Ovary (tissue), 9 donors: ENCODE data around the gene ARMH3. TPM values are rescaled to one million over a fixed set of nuclear protein-coding genes. Genes with fewer than 3 reads are reported as not detected.

Experiments used
- DNase-seq, 5 donors: peaks; one replicate each; pipeline ENCODE4 v3.0.0-alpha.2; 2019 to 2020
- H3K27ac ChIP-seq, 2 donors: fragments of 200-600 bp; one replicate each; pipeline versions ENCODE4 v1.5.1 to v1.8.0; 2019 to 2022
- H3K27me3 ChIP-seq: fragments of 200-600 bp; one replicate; pipeline ENCODE4 v1.8.0; 2022
- H3K36me3 ChIP-seq: fragments of 200-600 bp; sonication (generic); one replicate; pipeline ENCODE4 v1.5.1; 2019
- H3K4me1 ChIP-seq: one replicate; pipeline ENCODE4 v1.8.1; 2013; ENCODE audit warnings: mild to moderate bottlenecking, moderate library complexity; ENCODE audit not compliant: insufficient read depth
- H3K4me3 ChIP-seq: fragments of 200-600 bp; sonication (generic); one replicate; pipeline ENCODE4 v1.5.1; 2017
- H3K9me3 ChIP-seq, 2 donors: fragments of 200-600 bp in 1 of 2; sonication (generic) in 1 of 2; one replicate each; pipeline versions ENCODE4 v1.5.1 to v1.8.1; 2013 to 2019; ENCODE audit warnings: mild to moderate bottlenecking in 1 of 2, moderate library complexity in 1 of 2
- CTCF ChIP-seq, 3 donors: fragments of 450-650 bp in 2 of 3; fragments of 200-600 bp in 1 of 3; IDR thresholded peaks; one replicate each; pipeline versions ENCODE4 v1.5.1 to v1.8.0; 2016 to 2022; ENCODE audit warnings: antibody characterized with exemption in 3 of 3, mild to moderate bottlenecking in 1 of 3
- EP300 ChIP-seq: sonication (generic); formaldehyde crosslinking; IDR thresholded peaks from one replicate; pipeline ENCODE4 v1.6.1; 2017; ENCODE audit warnings: antibody characterized with exemption
- POLR2A ChIP-seq: fragments of 450-650 bp; IDR thresholded peaks from one replicate; pipeline ENCODE4 v1.6.1; 2017; ENCODE audit warnings: antibody characterized with exemption, mild to moderate bottlenecking, moderate library complexity
- WGBS, 3 donors: extraction: QIAGEN DNeasy Blood & Tissue Kit in 1 of 3; methylation state at CpG; one replicate each; pipeline versions ENCODE4 v1.1.5 to v1.1.7; 2013 to 2017; 5-methylcytosine and 5-hydroxymethylcytosine counted together
- intact Hi-C, 4 donors: fragments of 100-400 bp; cut with DNase I; formaldehyde crosslinking; loops; one replicate each; pipeline versions ENCODE4 v1.11.0 to v1.15.1; 2022 to 2023
- polyA plus RNA-seq, 2 donors: library from polyadenylated mRNA; stranded (reverse); fragments of 200-250 nt in 1 of 2; fragments of 350-450 nt in 1 of 2; fragmentation: Illumina TruSeq in 1 of 2; extraction: RNeasy Lipid Tissue Mini Kit (QIAGEN cat#74804) in 1 of 2; gene quantifications; one replicate each; pipeline ENCODE4 v1.2.3, GENCODE V29; 2013 to 2014
- total RNA-seq, 7 donors: library from RNA; depleted of rRNA in 2 of 7; stranded (reverse); fragments of >200 nt in 2 of 7; fragmentation: NEBNext Ultra II Directional in 3 of 7; extraction: Animal tissue kit (Norgen Biotek cat#: 25700) in 3 of 7; gene quantifications; one replicate each; pipeline versions ENCODE4 v1.1.0 to v1.2.4, GENCODE V29; 2016 to 2023
- donor health status: DM: no; HTN: no; CAD: no; lungs with moderate emphysema.
- donor health status: DM: no; HTN: no; CAD: no.
- donor health status: Bipolar disorder and iron deficiency.
- donor health status: DM: yes; HTN: yes; CAD: no.
- donor health status: DM: no; HTN: no; CAD: no.
- donor health status: DM: yes; HTN: yes; CAD: no.

Gene ARMH3
- total and polyA plus RNA-seq, 9 donors: 9.1 to 24.2 (median 18.1) TPM

GRCh38 chr10:101959346-101959916 is 96.5 kb downstream of the ARMH3 start:
- no peaks in the 10 kb centered on the region for H3K36me3 ChIP-seq
- intact Hi-C loops: no loop called here
- TF ChIP-seq CTCF (IDR thresholded peaks at IDR 0.05): no peak
- TF ChIP-seq POLR2A: no peak
- no peak for TF ChIP-seq EP300
- no peak overlapping the region for H3K4me3 ChIP-seq
- H3K9me3 ChIP-seq: no peaks in the 10 kb centered on the region
- DNase-seq: no peak
- 93 to 96% (median 94%) methylated on average over 8 of the region's 8 CpGs for WGBS, 3 donors
- H3K4me1 ChIP-seq: peaks cover 4% of the 10 kb centered on the region
- H3K27ac ChIP-seq: no peak overlapping the region
- no peaks in the 10 kb centered on the region for H3K27me3 ChIP-seq

- no peak for DNase-seq
- TF ChIP-seq EP300 (no peak), POLR2A (no peak), CTCF (IDR thresholded peaks at IDR 0.05) (no peak)
- H3K4me1 ChIP-seq: peaks cover 4% of the 10 kb centered on the region
- H3K27me3 ChIP-seq: no peaks in the 10 kb centered on the region
- no peaks in the 10 kb centered on the region for H3K9me3 ChIP-seq
- 73 to 85% (median 83%) methylated on average over 1 of the region's 1 CpG for WGBS, 3 donors
- H3K27ac ChIP-seq: no peak overlapping the region
- no peak overlapping the region for H3K4me3 ChIP-seq
- intact Hi-C loops: no loop called here
- H3K36me3 ChIP-seq: no peaks in the 10 kb centered on the region
Measured at GRCh38 chr10:101958691-101959090, 97.3 kb downstream of the ARMH3 start.

GRCh38 chr10:101956898-101957297 is 99.1 kb downstream of the ARMH3 start:
- Histone ChIP-seq H3K9me3 (no peaks in the 10 kb centered on the region), H3K4me1 (peaks cover 3% of the 10 kb centered on the region), H3K27ac (no peak overlapping the region), H3K27me3 (no peaks in the 10 kb centered on the region), H3K36me3 (no peaks in the 10 kb centered on the region), H3K4me3 (no peak overlapping the region)
- no peak for DNase-seq
- 97 to 100% (median 98%) methylated on average over 1 of the region's 1 CpG for WGBS, 3 donors
- TF ChIP-seq CTCF (IDR thresholded peaks at IDR 0.05) (no peak), EP300 (no peak), POLR2A (no peak)
- intact Hi-C loops: no loop called here

- intact Hi-C loops: no loop called here
- no peaks in the 10 kb centered on the region for H3K4me1 ChIP-seq
- DNase-seq: no peak
- H3K27ac ChIP-seq: no peak overlapping the region
- no peaks in the 10 kb centered on the region for H3K27me3 ChIP-seq
- TF ChIP-seq CTCF (IDR thresholded peaks at IDR 0.05) (no peak), EP300 (no peak), POLR2A (no peak)
- WGBS, 3 donors: 89 to 93% (median 90%) methylated on average over 1 of the region's 1 CpG
- H3K9me3 ChIP-seq: no peaks in the 10 kb centered on the region
- no peaks in the 10 kb centered on the region for H3K36me3 ChIP-seq
- H3K4me3 ChIP-seq: no peak overlapping the region
Measured at GRCh38 chr10:101956117-101956516, 99.9 kb downstream of the ARMH3 start.
